PFSK-1 (cell line): ENCODE measurements around the gene MAGI1.

Source experiments
- POLR2AphosphoS5 ChIP-seq: IDR thresholded peaks from 2 replicates; pipeline ENCODE4 v1.6.1; 2012; ENCODE audit warnings: low read depth, mild to moderate bottlenecking, control low read depth, low read length, moderate library complexity
- REST ChIP-seq, 2 experiments: IDR thresholded peaks; 2 replicates each; pipeline versions ENCODE4 v1.6.1 to v1.8.0; 2011 to 2012; ENCODE audit warnings: low read depth in 2 of 2, low read length in 2 of 2, control low read depth in 1 of 2, inconsistent platforms in 1 of 2, mild to moderate bottlenecking in 1 of 2, moderate library complexity in 1 of 2; ENCODE audit not compliant: insufficient read depth in 1 of 2
- SIN3A ChIP-seq: IDR thresholded peaks from 2 replicates; pipeline ENCODE4 v1.6.1; 2012; ENCODE audit warnings: mild to moderate bottlenecking, low read length, moderate library complexity, borderline replicate concordance; ENCODE audit not compliant: insufficient read depth

- no peak for TF ChIP-seq POLR2AphosphoS5
- no peak for TF ChIP-seq SIN3A
- TF ChIP-seq REST (IDR thresholded peaks at IDR 0.05; ENCODE audit: insufficient read depth in 1 of 2, low read depth in 2 of 2, low read length in 2 of 2) = no peak
Measured at GRCh38 chr3:65473736-65474135, 565.0 kb downstream of the MAGI1 start.
